LoVo (cell line): Measurements from ENCODE around the gene SHB.

Experiments used
- DNase-seq: peaks from one replicate; pipeline ENCODE4 v3.0.0-alpha.2; 2016; ENCODE audit warnings: low spot score

The SHB gene

GRCh38 chr9:38068701-38069628 is at the start of gene SHB:
Gene SHB, minus strand, starts transcription at chr9:38069227. Its CDS starts 582 bp downstream, at chr9:38068645.
- peak; percentile 83 for DNase-seq

- DNase-seq = no peak
These were observed 48.6 kb upstream of the SHB start for GRCh38 chr9:38117651-38118050.

DNA sequence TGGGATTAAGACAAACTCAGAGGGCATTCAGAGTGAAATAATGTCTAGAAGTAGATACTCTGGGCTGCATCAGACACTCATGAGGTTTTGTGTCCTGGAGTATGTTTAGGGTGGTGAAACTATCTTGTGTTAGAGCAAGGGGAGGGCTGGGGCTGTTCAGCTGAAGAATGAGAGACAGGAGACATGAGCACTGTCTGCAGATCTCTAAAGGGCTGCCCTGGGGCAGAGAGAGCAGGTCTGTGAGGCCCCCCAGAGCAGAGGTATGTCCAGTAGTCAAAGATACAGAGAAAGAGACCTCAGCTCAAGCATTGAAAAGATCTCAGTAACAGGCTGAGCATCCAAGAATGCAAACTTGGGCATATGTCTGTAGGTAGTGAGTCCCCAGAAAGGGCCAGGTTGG is 45.9 kb upstream of the SHB start:
- DNase-seq = no peak

- no peak for DNase-seq
These were observed 43.4 kb upstream of the SHB start for GRCh38 chr9:38112456-38112855.

- DNase-seq = peak; percentile 27
These were observed 43.0 kb upstream of the SHB start for GRCh38 chr9:38112049-38112448.

GRCh38 chr9:38110476-38110875 is 41.4 kb upstream of the SHB start:
- no peak for DNase-seq

- no peak for DNase-seq
These were observed 40.6 kb upstream of the SHB start for GRCh38 chr9:38109601-38110000.

DNA sequence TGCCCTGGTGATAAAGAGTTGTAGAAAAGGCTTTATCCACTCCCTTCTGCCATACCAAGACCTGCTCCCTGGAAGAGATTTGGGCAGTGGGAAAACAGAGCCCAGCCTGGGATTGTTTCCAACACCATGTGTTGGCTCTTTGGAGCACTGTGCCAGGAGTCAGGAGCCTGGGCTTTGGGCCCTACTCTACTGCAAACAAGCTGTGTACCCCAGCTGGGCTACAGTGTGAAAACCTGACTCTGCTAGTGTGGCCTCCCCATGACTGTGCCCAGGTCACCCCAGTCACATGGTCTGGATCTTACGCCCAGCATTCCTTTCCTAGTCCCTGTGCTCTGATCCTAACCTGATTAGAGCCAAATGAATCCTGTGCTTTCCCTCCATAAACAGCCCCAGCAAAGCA is 39.3 kb upstream of the SHB start:
- no peak for DNase-seq

- no peak for DNase-seq
These were observed 38.8 kb upstream of the SHB start for GRCh38 chr9:38107811-38108304.

- DNase-seq = no peak
These were observed 38.4 kb upstream of the SHB start for GRCh38 chr9:38107405-38107804.

DNA sequence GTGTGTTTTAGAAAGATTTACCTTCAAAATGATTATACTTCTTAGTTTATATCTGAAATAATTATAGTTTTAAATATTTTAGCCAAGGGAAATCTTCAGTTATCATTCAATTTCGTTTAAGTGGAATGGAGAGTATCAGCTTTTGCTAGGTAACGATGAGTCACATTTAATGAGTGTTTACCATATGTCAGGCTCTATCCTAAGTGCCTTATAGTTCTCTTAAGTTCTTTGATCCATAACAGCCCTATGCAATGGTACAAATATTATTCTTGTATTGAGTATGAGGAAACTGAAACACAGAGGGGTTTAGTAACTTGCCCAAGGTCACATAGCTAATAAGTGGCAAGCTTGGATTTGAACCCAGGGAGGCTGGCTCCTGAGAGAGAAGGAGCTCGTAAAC is 37.5 kb upstream of the SHB start:
- DNase-seq = no peak

- no peak for DNase-seq
These were observed 34.3 kb upstream of the SHB start for GRCh38 chr9:38103340-38103739.

DNA sequence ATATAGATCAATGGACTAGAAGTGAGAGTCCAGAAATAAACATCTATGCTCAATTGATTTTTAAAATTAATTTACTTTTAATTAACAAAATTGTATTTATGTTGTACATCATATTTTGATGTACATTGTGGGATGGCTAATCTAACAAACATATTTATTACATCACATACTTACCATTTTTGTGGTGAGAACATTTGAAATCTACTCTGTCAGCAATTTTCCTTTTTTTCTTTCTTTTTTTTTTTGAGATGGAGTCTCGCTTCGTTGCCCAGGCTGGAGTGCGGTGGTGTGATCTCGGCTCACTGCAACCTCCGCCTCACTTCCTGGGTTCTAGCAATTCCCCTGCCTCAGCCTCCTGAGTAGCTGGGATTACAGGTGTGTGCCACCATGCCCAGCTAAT is 32.4 kb upstream of the SHB start:
- DNase-seq = no peak

- DNase-seq = no peak
These were observed 27.3 kb upstream of the SHB start for GRCh38 chr9:38096238-38096805.

DNA sequence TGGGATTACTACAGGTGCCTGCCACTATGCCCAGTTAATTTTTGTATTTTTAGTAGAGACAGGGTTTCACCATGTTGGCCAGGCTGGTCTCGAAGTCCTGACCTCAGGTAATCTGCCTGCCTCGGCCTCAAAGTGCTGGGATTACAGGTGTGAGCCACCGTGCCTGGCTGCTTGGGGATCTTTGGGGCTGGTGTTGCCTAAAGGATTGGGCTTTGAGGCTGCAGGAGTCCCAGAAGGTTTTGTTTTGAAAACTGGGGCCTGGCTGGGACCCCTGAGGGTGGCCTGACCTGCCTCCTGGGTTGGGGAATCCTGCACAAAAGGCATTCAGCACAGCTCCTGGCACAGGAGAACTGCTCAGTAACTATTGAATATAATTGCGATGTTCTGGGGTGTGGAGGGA is 25.1 kb upstream of the SHB start:
- no peak for DNase-seq

GRCh38 chr9:38092656-38093055 is 23.6 kb upstream of the SHB start:
- DNase-seq = no peak

DNA sequence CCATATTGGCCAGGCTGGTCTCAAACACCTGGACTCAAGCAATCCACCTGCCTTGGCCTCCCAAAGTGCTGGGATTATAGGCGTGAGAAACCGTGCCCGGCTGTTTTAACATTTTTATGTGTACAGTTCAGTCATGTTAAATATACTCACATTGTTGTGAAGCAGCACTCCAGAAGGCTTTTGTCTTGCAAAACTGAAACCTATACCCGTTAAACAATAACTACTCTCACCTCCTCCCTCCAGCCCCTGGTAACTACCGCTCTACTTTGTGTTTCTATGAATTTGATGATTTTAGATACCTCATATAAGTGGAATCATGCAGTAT is 23.1 kb upstream of the SHB start:
- no peak for DNase-seq

GRCh38 chr9:38091310-38092199 is 22.5 kb upstream of the SHB start:
- DNase-seq = no peak

- no peak for DNase-seq
These were observed 21.1 kb upstream of the SHB start for GRCh38 chr9:38090170-38090569.

GRCh38 chr9:38089387-38090165 is 20.5 kb upstream of the SHB start:
- no peak for DNase-seq

GRCh38 chr9:38088006-38088925 is 19.2 kb upstream of the SHB start:
- DNase-seq = peak; percentile 51
